GM19328 (cell line): Measurements from ENCODE around the gene VAV1.

Experiments
- ATAC-seq: cut with Tn5 transposase; IDR thresholded peaks from one replicate; pipeline ENCODE4 v1.9.1; 2021; ENCODE audit warnings: mild to moderate bottlenecking, moderate library complexity; ENCODE audit not compliant: unreplicated experiment

The VAV1 gene

GRCh38 chr19:6886277-6886897 is 113.9 kb downstream of the VAV1 start:
- no peak for ATAC-seq

DNA sequence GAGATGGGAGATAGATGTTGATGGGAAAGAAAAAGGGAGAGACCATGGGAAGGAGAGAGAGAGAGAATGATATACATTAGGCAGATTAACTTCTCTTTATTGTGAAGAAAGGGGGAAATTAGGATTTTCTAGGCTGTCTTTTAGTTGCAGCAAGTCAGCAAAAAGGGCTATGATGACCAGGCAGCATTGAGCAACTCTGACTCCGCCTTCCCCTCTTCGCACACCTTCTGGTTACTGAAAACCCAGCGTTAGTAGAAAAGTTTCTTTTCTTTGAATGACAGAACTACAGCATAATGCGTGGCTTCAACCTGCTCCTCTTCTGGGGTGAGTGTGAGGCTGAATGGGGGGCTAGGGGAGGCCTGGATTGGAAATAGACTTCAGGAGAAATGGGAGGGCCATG is 114.8 kb downstream of the VAV1 start, which contains the start of gene ADGRE1:
ADGRE1 (plus strand) TSS at position 264 of the 400 bp plus-strand sequence; CDS start at position 294, 30 bp downstream.
- ATAC-seq, result no peak

GRCh38 chr19:6888967-6889366 is 116.5 kb downstream of the VAV1 start:
- ATAC-seq, result no peak

- ATAC-seq, result no peak
Observed at GRCh38 chr19:6890401-6890913, 117.9 kb downstream of the VAV1 start.

- no peak for ATAC-seq
Observed at GRCh38 chr19:6890938-6891337, 118.4 kb downstream of the VAV1 start.

- ATAC-seq, result no peak
Observed at GRCh38 chr19:6891761-6892385, 119.4 kb downstream of the VAV1 start.

GRCh38 chr19:6894313-6894712 is 121.8 kb downstream of the VAV1 start:
- ATAC-seq, result no peak

DNA sequence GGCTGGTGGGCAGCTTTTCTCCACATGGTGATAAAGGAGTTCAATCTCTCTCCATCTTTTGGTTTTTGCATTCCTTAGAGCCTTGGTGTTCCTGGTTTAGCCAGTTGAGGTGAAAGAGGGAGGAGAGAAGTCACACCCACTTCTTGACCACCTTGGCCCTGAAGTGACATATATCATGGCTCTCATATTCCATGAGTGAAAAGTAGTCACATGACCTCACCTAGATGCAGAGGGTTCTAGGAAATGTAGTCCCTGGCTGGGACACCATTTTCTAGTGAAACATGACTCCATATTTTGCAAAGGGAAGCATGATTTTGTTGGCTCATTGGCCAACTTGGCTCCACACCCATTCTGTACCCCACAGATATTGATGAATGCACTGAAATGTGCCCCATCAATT is 130.9 kb downstream of the VAV1 start:
- ATAC-seq, result no peak

DNA sequence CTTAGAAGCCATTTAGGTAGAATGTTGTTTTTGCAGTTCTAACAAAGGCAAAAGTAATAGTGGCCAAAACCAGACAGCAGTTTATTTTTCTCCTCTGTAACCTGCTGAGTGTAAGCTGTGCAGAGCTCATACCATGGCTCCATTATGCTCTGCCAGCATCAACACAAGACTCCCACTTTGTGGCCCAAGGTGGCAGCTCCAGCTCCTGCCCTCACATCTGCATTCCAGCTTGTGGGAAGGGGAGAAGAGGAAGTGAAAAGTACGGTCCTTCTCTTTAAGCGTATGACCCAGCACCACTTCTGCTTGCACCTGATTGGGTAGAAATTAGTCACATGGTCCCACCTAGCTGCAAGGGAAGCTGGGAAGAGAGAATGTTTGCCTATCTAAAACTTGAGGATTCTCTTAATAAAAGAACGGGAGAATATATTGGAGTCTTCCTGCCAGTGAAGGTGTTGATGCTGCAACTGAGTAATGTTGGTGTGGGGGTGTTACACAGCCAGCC is 134.1 kb downstream of the VAV1 start:
- no peak for ATAC-seq
